ENCODE results near the gene TRAK1.

TRAK1 gene

GRCh38 chr3:42172047-42172654 is 81.0 kb downstream of the TRAK1 start:
- in situ Hi-C loops (cut with MboI; ENCODE audit: low sequenced_read_pairs) = no loop called here

DNA sequence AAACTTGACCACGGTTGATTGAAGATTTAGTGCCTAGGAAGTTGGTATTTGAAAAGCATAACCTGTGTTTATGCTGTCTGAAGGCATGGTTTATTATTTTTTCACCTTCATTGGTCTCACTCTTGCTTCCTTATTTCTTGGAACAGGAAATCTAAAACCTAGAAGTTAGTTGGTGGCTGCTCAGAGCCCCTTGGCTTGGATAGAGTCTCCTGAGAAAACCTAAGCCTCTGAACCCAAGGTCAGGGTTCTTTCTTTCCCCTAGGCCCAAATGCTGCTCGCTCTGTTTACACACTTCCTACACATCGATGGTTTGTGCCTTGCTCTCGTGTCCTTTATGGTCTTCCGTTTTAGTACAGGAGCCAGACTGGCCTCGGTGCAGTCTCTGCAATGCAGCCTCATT is 82.2 kb downstream of the TRAK1 start:
- in situ Hi-C loops (cut with MboI; ENCODE audit: low sequenced_read_pairs) = no loop called here

DNA sequence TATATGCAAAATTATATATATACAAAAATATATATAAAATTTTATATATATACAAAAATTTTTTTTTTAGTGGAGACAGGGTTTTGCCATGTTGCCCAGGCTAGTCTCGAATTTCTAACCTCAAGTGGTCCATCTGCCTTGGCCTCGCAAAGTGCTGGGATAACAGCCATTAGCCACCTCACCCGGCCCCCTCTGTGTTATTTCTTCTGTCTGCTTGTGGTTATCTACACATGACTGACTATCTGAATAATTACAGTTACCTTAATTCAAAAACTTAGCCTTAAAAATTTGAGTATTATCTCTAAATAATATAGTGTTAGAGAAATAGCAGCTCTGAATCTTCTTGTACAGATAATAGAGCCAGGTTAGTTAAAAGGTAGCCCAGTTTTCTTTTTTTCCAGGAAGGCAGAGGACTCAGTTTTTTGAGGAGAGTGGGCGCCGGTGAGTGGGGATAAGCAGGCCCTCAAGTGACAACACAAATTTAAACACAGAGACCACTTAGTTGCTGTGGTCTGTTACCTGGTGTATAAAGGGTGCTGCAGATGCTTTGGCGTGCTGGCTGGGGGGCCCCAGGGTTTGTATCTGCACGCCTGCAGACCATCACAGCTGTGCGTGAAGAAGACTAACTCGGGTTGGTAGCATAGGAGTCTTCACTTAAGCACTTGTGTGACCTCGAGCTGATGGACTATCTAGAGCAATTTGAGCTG is 83.7 kb downstream of the TRAK1 start:
- in situ Hi-C loops (cut with MboI; ENCODE audit: low sequenced_read_pairs) = no loop called here

- in situ Hi-C loops (cut with MboI; ENCODE audit: low sequenced_read_pairs) = no loop called here
These were observed 84.5 kb downstream of the TRAK1 start for GRCh38 chr3:42175386-42176240.

DNA sequence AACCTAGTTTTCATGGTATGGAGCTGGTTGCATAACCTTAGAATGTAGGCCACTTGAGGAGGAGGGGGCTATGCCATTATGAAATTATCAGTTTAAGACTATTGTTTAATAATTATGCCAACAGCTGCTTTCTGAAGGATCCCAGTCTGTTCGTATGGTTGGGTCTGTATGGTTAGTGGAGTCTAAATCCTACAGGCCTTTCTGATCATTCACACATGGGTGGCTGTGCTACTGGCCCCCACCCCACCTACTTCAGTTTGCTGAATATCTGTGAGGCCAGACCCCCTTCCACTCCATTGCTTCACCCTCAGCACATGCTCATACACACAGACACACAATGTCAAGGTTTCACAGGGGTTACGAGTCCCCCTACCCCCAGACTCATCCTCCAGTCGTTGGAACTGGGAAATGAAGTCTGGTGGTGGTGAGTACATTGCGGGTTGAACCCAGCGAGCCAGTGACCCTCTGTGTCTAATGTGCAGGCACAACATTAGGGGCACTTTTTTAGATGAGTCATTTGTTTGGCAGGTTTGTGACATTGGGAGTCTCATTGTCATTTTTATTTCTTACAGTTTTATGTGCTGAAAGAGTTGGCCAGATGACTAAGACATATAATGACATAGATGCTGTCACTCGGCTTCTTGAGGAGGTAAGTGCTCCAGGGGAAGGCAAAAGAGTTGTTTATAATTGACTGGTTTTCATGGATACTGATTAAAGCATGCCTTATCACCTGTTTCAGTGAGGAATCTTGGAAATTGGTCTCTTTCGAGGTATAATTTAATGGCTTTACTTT is 85.3 kb downstream of the TRAK1 start:
- in situ Hi-C loops (cut with MboI; ENCODE audit: low sequenced_read_pairs) = no loop called here

DNA sequence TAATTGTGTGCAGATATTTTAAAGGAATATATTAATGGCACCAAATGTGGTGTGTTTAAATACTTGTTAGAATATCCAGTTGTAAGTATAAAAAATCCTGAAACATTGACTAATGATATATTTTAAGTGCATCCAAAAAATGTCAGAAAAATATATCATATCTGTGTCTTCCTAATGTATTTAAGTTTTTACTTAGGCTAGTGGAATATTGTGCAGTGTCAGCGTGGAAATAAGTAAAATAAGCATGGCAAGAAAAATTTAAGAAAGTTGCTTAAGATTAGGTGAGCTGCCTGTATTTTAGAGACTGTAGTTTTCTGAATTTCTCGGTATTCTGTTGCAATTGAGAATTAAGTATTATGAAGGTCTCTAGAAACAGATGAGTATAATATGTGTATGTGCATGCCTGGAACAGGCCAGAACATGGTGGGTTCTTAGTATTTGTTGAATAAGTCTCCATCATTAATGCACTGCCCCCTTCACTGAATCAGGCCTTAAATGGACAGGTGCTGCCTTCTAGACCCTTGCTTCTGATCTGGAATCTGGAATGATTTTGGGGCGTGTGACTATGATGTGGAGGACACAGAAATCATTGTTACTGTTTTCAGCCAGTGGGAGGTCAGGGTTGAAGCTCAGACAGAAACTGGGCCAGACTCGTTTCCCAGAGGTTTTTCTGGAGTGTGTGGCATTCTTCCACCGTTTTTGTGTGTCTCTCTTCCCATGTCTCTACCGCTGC is 86.1 kb downstream of the TRAK1 start:
- in situ Hi-C loops (cut with MboI; ENCODE audit: low sequenced_read_pairs) = no loop called here

- in situ Hi-C loops (cut with MboI; ENCODE audit: low sequenced_read_pairs) = no loop called here
These were observed 86.6 kb downstream of the TRAK1 start for GRCh38 chr3:42177801-42178150.

- in situ Hi-C loops (cut with MboI; ENCODE audit: low sequenced_read_pairs) = no loop called here
These were observed 88.1 kb downstream of the TRAK1 start for GRCh38 chr3:42179110-42179725.

- in situ Hi-C loops (cut with MboI; ENCODE audit: low sequenced_read_pairs) = no loop called here
These were observed 89.7 kb downstream of the TRAK1 start for GRCh38 chr3:42180901-42181300.

DNA sequence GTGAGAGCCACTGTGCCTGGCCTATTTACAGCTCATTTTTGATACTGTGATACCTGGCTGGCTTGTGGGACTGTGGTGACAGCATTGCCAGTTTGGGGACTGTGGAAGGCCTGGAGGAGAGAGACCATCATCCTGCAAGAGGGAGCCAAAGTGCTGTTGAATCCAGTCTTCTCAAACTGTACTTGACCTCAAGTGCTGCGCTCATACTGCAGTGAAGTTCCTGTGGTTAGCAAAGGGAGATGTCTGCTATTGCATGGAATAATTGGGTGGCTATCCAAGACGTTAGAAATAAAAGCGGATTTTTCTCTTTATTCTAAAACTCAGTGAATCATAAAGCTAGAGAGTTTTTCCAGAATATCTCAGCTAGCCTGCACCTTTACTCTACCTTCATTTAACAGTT is 91.4 kb downstream of the TRAK1 start:
- in situ Hi-C loops (cut with MboI; ENCODE audit: low sequenced_read_pairs) = no loop called here

GRCh38 chr3:42183991-42184632 is 93.0 kb downstream of the TRAK1 start:
- in situ Hi-C loops (cut with MboI; ENCODE audit: low sequenced_read_pairs) = no loop called here

GRCh38 chr3:42184651-42185443 is 93.7 kb downstream of the TRAK1 start:
- in situ Hi-C loops (cut with MboI; ENCODE audit: low sequenced_read_pairs) = no loop called here

DNA sequence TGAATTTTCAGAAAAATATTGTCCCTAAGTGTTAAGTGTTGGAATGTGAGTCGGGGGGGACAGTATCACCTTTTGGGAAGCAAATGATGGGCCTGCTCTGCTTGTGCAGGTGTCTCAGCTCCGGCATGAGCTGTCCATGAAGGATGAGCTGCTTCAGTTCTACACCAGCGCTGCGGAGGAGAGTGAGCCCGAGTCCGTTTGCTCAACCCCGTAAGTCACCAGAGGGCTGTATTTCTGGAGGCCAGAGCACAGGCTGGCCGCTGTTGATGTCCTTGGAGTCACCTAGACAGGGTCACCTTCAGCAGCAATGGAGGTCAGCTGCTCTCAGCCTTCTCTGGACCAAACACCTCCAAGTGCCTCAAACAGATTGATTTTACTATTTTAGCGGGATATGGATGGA is 96.8 kb downstream of the TRAK1 start:
- in situ Hi-C loops (cut with MboI; ENCODE audit: low sequenced_read_pairs) = no loop called here

- in situ Hi-C loops (cut with MboI; ENCODE audit: low sequenced_read_pairs) = no loop called here
These were observed 97.2 kb downstream of the TRAK1 start for GRCh38 chr3:42188376-42188775.

DNA sequence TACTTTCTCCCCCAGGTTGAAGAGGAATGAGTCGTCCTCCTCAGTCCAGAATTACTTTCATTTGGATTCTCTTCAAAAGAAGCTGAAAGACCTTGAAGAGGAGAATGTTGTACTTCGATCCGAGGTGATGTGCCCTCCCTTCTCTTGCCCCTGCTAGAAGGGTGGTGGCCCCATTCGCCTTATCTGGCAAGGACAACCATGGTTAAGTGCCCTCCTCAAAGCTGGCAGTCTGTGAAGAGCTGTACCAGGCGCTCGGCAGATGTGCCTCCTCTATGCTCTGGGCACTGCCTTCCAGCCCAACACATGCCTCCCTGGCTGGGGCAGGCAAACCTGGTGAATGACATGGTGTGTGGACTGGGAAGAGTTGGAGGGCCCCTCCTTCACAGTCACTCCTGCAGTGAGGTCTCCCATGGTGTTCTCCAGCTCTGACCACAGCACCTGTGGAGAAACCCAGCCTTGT is 97.9 kb downstream of the TRAK1 start:
- in situ Hi-C loops (cut with MboI; ENCODE audit: low sequenced_read_pairs) = no loop called here

GRCh38 chr3:42189736-42190135 is 98.6 kb downstream of the TRAK1 start:
- in situ Hi-C loops (cut with MboI; ENCODE audit: low sequenced_read_pairs) = no loop called here

- in situ Hi-C loops (cut with MboI; ENCODE audit: low sequenced_read_pairs) = no loop called here
These were observed 99.7 kb downstream of the TRAK1 start for GRCh38 chr3:42190701-42191442.

GRCh38 chr3:42191443-42191747 is 100.2 kb downstream of the TRAK1 start:
- in situ Hi-C loops (cut with MboI; ENCODE audit: low sequenced_read_pairs) = no loop called here

All from HL-60/S4 (cell line).